GM18505 (cell line): ENCODE results near the gene CDC26.

ENCODE experiments used
- ATAC-seq: cut with Tn5 transposase; IDR thresholded peaks from one replicate; pipeline ENCODE4 v1.9.1; 2021; ENCODE audit not compliant: unreplicated experiment
- POLR2A ChIP-seq: IDR thresholded peaks from 4 replicates; pipeline ENCODE4 v1.6.1; 2011; ENCODE audit warnings: borderline replicate concordance; ENCODE audit not compliant: insufficient read depth, insufficient read length; ENCODE audit errors: extremely low read depth

CDC26 gene

GRCh38 chr9:113275157-113276131 is at the start of gene CDC26, which contains the start of gene PRPF4:
CDC26 (minus strand) TSS chr9:113275572; CDS start chr9:113272507, 3,065 bp downstream.
PRPF4 (plus strand) TSS chr9:113275658; CDS start chr9:113275744, 86 bp downstream.
- peak; percentile 96 for ATAC-seq
- TF ChIP-seq POLR2A = peak; percentile 96

GRCh38 chr9:113322671-113323070 is 47.3 kb upstream of the CDC26 start:
- no peak for ATAC-seq
- no peak for TF ChIP-seq POLR2A

GRCh38 chr9:113320051-113320450 is 44.7 kb upstream of the CDC26 start:
- no peak for TF ChIP-seq POLR2A

GRCh38 chr9:113319054-113319453 is 43.7 kb upstream of the CDC26 start:
- no peak for ATAC-seq

More at GRCh38 chr9:113320051-113320450, 44.7 kb upstream of the CDC26 start:
- ATAC-seq = no peak

GRCh38 chr9:113317777-113318176 is 42.4 kb upstream of the CDC26 start:
- ATAC-seq = no peak
- TF ChIP-seq POLR2A = no peak

More at GRCh38 chr9:113319054-113319453, 43.7 kb upstream of the CDC26 start:
- no peak for TF ChIP-seq POLR2A

GRCh38 chr9:113316030-113316429 is 40.7 kb upstream of the CDC26 start:
- ATAC-seq = no peak
- no peak for TF ChIP-seq POLR2A

- ATAC-seq = no peak
- no peak for TF ChIP-seq POLR2A
Observed at GRCh38 chr9:113315231-113315630, 39.9 kb upstream of the CDC26 start.

GRCh38 chr9:113313261-113313660 is 37.9 kb upstream of the CDC26 start:
- no peak for TF ChIP-seq POLR2A
- ATAC-seq = no peak

GRCh38 chr9:113311961-113312360 is 36.6 kb upstream of the CDC26 start:
- TF ChIP-seq POLR2A = no peak
- ATAC-seq = no peak

GRCh38 chr9:113310538-113310937 is 35.2 kb upstream of the CDC26 start:
- ATAC-seq = no peak
- no peak for TF ChIP-seq POLR2A

- ATAC-seq = no peak
- no peak for TF ChIP-seq POLR2A
Observed at GRCh38 chr9:113309204-113309813, 33.9 kb upstream of the CDC26 start.

- no peak for ATAC-seq
- TF ChIP-seq POLR2A = no peak
Observed at GRCh38 chr9:113307396-113307975, 32.1 kb upstream of the CDC26 start.

GRCh38 chr9:113306566-113306965 is 31.2 kb upstream of the CDC26 start:
- no peak for ATAC-seq
- TF ChIP-seq POLR2A = no peak

- ATAC-seq = no peak
- no peak for TF ChIP-seq POLR2A
Observed at GRCh38 chr9:113302792-113303418, 27.5 kb upstream of the CDC26 start, which contains the start of gene RNF183. RNF183 (minus strand) TSS chr9:113303376; CDS start chr9:113298184, 5,192 bp downstream.

GRCh38 chr9:113301548-113301947 is 26.2 kb upstream of the CDC26 start:
- no peak for ATAC-seq
- TF ChIP-seq POLR2A = no peak
